Measurements from ENCODE around the gene CNTNAP2.

CNTNAP2 gene

GRCh38 chr7:147805996-147806576, 1689.5 kb downstream of the CNTNAP2 start:
- DNase-seq = no peak

- DNase-seq = no peak
Observed at GRCh38 chr7:147809786-147810185, 1693.2 kb downstream of the CNTNAP2 start.

DNA sequence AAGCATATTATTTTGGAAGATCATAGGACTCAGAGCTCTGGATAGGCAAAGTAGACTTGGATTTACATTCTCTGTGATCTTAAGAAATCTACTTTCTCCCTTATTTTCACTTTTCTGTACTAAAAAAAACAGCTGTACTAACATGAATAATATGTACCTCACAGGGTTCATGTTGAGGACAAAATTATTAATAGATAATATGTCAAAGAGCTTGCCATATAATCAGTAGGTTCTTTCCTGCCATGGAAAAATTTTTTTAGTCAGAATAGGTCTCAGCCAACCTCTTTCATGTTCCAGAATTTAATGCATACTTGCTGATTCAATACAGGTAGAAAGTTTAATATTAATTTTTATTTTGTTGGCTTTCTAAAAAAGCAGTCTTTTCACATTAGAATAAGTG, 1693.7 kb downstream of the CNTNAP2 start:
- DNase-seq = no peak

DNA sequence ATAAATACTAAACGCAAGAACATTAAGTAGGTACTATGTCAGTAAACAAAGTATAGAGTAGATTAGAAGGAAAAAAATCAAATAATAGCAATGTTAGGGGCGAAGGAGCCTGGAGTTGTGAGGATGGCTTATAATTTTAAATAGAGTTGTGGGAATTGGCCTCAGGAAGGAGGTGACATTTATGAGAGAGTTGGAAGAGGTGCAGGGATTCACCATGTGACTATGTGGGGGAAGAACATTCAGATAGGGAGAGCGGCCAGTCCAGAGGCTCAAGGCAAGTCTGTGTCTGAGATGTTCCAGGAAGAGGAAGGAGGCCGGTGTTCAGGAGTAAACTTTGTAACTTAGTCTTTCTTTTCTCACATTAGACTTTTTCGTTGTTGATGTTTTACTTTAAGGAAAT, 1695.3 kb downstream of the CNTNAP2 start:
- DNase-seq = no peak

DNA sequence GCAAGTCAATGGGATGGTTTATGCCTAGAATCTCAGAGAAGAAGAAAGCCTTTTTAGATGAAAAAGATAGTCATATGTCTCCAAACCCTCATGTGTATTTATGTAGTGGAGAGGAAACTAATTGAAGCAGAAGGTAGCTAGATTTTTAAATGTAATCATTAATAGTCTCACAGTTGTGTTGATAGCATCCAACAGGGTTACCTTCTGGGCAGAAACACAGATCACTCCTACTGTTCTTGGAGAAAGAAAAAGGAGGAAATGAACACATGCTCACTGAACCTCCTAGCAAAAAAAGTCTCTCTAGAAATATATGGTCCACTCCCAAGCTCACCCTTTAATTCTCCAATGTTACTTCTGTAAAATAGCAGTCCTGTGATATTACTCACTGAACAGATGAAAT, 1696.7 kb downstream of the CNTNAP2 start:
- DNase-seq = no peak

DNA sequence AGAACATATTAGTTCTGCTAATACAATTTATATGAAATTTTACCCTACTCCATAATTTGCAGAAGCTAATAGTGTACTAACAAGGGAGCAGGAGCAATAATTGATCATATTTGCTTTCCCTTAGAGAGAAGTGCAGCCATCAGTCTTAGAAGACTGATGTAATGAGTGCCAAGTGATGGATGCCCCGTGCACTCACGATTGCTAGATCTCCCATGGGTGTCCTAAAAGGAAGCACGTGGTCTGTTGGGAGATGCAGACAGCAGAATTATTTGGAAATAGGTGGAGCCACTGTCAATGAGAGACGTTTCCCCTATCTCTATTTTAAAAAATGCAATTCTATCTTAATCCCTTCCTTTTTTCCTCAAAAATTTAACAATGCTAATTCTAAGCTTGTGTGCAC, 1701.7 kb downstream of the CNTNAP2 start:
- DNase-seq = no peak

DNA sequence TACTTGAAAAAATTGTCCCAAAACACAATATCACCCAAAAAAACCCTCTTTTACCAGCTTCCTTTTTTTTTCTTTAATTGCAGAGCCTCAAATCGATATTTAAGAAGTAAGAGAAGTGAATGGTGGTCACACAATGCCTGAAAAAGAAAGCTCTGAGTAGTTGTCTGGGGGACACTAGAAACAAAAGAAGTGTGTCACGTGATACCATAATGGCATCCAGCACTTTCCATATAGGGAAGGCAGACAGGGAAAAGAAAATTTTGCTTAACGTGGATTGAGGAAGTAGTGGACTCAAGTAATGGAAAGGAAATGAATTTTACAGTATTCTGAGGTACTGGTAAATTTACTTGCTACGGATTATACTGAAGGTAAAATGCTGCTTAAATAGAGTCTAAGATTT, 1708.1 kb downstream of the CNTNAP2 start:
- DNase-seq = no peak

GRCh38 chr7:147829016-147829415, 1712.4 kb downstream of the CNTNAP2 start:
- DNase-seq = no peak

- no peak for DNase-seq
Observed at GRCh38 chr7:147833557-147833956, 1717.0 kb downstream of the CNTNAP2 start.

- DNase-seq = no peak
Observed at GRCh38 chr7:147833970-147834369, 1717.4 kb downstream of the CNTNAP2 start.

DNA sequence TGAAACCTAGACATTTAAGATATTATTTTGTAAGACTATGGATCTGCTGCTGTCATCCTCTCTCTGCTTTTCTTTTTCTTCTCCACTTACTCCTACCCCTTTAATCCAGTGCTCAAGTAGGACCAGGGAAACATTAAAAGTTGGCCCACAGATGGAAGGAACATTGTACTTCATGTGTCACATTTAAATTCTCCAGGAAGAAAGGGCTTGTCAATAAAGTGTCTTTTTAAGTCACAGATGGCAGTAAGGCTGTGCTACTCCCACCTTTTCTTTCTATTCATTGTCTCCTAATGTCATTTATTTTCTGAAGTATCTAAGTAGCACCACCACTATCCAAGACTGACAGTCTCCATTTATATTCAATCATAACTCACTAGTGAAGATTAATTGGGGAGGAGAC, 1736.2 kb downstream of the CNTNAP2 start:
- DNase-seq = no peak

DNA sequence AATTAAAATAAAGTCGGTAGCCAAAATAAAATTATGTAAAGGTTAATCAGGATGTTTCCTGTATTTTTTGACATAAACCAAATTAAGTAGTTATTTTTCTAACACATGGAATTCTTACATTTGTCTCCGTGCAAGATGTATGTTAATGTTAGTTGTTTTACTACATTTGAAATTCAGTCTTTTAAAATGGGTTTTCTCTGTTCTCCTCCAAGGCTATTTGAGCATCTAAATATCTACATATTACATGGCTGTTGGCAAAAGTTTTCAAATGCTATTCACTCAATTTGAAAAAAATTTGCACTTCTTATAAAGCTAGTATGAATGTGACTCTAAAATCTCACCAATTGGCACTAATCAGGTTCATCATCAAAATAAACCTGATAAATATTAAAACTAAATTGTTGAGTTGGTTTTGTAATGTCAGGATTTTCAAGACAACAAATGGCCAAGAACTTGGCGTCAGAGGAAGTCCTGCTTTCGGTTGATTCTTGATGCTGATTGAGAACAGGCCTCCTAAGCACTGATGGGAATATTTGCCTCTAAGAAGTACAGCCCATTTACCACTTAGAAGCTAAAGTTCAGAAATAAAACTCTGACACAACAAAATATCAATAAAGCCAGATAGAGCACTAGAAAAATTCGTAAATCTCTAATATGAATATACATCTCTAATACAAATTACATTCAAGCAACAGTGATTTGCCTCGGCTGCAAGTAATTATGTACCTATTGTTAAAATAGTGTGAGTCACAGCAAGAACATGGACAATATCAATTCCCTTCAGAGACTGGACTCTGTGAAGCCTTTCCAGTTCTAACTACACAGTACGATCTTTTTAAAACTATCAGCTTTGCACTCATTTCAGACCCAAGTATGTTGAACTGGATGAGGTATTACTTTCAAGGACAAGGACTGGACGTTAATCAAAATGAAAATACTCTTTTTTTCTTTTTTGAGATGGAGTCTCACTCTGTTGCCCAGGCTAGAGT, 1740.8 kb downstream of the CNTNAP2 start:
- DNase-seq = no peak

- no peak for DNase-seq
Observed at GRCh38 chr7:147858421-147858820, 1741.8 kb downstream of the CNTNAP2 start.

DNA sequence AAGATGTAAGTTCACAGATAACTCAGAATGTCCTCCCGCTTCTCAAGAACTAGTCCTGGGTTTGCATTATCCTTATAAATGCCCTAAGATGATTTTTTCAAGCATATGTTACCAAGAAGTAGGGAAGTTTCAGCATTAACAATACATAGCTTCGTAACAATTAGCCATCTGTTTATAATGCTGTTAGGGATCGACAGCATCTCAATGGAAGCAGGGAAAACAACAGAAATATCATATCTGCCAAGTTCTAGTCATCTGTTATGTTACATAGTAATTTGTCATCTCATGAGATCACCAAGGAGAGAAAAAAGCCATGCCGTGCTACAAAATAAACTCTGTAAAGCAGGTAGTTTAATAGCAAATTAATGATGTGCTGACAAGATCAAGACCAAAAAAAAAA, 1742.4 kb downstream of the CNTNAP2 start:
- no peak for DNase-seq

- no peak for DNase-seq
Observed at GRCh38 chr7:147859486-147859885, 1742.9 kb downstream of the CNTNAP2 start.

DNA sequence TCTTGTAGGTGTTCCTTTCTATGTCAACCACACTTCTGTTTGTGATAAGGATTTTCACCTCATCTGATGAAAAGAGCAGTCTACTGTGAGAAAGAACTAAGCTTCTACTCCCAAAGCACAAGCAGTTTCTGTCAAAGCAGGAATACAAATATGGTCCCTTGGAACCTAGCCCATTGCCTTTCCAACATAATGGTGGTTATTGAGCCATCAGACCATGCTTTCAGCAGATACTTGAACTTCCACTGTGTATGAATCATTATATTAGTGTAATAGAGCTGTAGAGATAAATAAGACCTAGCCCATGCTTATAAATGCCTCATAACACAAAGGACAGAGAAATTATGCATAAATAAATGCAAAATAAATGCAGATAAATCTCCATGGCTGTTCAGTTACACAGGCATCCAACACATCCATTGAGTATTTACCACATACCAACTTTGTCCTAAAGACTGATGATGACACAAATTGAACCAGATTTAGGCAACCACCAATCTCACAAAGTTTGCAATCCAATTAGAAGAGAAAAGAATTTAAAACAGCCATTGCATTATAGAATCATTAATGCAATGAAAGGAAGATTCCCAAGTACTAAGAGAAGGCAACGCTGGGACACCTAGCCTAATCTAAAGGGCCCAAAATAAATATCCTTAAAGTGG, 1744.6 kb downstream of the CNTNAP2 start:
- peak; percentile 20 for DNase-seq

GRCh38 chr7:147861945-147862344, 1745.3 kb downstream of the CNTNAP2 start:
- DNase-seq = no peak

DNA sequence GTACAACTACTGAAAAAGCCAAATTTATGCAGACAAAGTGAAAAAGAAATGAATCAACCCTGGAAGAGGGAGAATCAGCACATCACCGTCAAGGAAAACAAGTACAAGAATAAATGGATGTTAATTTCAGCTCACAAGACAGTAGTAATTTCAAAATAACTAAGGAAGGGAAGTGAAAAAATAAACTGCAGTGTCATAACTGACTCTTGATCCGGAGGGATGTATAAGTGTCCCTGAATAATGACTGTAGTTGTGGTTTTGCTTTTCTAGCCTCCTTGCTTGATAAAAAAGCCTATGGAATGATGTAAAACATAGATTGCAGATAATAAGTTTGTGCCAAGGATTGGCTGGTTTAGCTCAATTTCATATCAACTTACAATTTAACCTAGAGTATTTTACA, 1752.9 kb downstream of the CNTNAP2 start:
- no peak for DNase-seq

- DNase-seq = no peak
Observed at GRCh38 chr7:147878912-147879661, 1762.5 kb downstream of the CNTNAP2 start.

- DNase-seq = no peak
Observed at GRCh38 chr7:147885869-147886268, 1769.3 kb downstream of the CNTNAP2 start.

- no peak for DNase-seq
Observed at GRCh38 chr7:147894271-147894670, 1777.7 kb downstream of the CNTNAP2 start.

DNA sequence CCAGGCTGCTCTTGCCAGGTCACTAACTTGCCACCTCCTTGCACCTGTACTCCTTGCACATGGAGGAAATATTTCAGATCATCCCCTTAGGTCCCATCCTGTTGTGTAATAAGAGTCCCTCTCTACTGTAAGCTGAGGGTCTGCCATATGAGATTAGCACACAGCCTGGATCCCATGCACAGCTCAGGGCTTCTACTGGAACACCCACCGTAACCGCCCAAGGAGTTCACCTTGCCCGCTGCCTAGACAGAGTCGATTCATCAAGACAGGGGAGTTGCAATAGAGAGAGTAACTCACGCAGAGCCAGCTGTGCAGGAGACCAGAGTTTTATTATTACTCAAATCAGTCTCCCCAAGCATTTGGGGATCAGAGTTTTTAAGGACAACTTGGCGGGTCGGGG, 1779.5 kb downstream of the CNTNAP2 start:
- DNase-seq = no peak

All from NCI-H1105 (cell line).